ENCODE results near the gene JPH4.

DNA sequence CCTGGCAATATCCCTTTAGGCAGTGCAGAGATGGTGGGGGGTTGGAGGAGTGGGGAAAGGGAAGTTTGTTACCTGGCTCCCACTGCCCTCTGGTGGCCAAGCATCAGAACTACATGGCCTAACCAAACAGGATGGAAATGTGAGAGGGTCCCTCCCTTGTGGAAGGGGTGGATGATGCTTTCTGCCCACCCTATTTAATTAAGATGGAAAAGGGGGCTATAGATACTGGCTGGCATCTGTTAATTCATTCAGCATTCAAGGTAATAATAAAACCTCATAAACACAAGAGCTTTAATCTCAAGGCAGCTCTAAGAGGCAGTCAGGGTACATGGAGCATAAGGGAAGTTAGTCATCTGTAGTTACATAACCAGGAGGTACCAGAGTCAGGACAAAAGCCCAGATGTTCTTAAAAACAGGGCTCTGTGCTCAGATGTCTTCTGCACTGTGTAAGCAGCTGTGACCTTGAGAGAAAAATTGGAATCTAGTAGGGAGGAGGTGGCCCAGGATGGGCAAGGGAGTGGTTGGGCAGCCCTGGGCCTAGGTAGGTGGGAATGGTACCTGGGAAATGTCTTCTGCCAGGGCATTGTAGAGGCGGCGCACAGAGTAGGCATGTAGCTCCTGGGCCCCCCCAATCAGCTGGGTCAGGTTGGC, 15.6 kb downstream of the JPH4 start:
- no peak for TF ChIP-seq POLR2A (IDR thresholded peaks at IDR 0.05)
- TF ChIP-seq, protein P1, sequence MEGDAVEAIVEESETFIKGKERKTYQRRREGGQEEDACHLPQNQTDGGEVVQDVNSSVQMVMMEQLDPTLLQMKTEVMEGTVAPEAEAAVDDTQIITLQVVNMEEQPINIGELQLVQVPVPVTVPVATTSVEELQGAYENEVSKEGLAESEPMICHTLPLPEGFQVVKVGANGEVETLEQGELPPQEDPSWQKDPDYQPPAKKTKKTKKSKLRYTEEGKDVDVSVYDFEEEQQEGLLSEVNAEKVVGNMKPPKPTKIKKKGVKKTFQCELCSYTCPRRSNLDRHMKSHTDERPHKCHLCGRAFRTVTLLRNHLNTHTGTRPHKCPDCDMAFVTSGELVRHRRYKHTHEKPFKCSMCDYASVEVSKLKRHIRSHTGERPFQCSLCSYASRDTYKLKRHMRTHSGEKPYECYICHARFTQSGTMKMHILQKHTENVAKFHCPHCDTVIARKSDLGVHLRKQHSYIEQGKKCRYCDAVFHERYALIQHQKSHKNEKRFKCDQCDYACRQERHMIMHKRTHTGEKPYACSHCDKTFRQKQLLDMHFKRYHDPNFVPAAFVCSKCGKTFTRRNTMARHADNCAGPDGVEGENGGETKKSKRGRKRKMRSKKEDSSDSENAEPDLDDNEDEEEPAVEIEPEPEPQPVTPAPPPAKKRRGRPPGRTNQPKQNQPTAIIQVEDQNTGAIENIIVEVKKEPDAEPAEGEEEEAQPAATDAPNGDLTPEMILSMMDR (IDR thresholded peaks at IDR 0.05): peak; percentile 80 to 87 (median 84)
